WTC11 (cell line): Measurements from ENCODE around the gene SYDE2. TPM values are rescaled to one million over a fixed set of nuclear protein-coding genes. Genes with fewer than 3 reads are reported as not detected.

ENCODE experiments used
- ATAC-seq: fragments of 200-7000 bp; cut with Tn5 transposase; 2 replicates; pipeline ENCODE4 v1.10.0; 2021; ENCODE audit warnings: mild to moderate bottlenecking, moderate library complexity
- CTCF ChIA-PET: fragments of 300-600 bp; sonication (Branson Sonifier 250); formaldehyde crosslinking; loops from one replicate; lab custom pipeline; 2021; ENCODE audit warnings: antibody characterized with exemption; lab: Charles Lee
- POLR2A ChIA-PET: fragments of 350-600 bp; sonication (Branson Sonifier 250); formaldehyde crosslinking; loops from one replicate; lab custom pipeline; 2021; ENCODE audit warnings: antibody characterized with exemption; lab: Charles Lee
- DNase-seq: peaks from one replicate; pipeline ENCODE4 v3.0.0; 2021; ENCODE audit warnings: low spot score
- H3K27ac Mint-ChIP-seq: 2 replicates; pipeline ENCODE4 v1.8.0; 2021; ENCODE audit warnings: mixed read lengths
- H3K27me3 Mint-ChIP-seq: 2 replicates; pipeline ENCODE4 v1.8.0; 2021; ENCODE audit warnings: low read depth, mild to moderate bottlenecking, moderate library complexity, mixed read lengths
- H3K36me3 Mint-ChIP-seq: 2 replicates; pipeline ENCODE4 v1.8.0; 2021; ENCODE audit warnings: mixed read lengths
- H3K4me1 Mint-ChIP-seq: 2 replicates; pipeline ENCODE4 v1.8.0; 2022; ENCODE audit warnings: mixed read lengths
- H3K4me3 Mint-ChIP-seq: 2 replicates; pipeline ENCODE4 v1.8.0; 2021; ENCODE audit warnings: mild to moderate bottlenecking, moderate library complexity, mixed read lengths
- H3K9me3 Mint-ChIP-seq: 2 replicates; pipeline ENCODE4 v1.8.0; 2021; ENCODE audit warnings: mixed read lengths
- ATF1 ChIP-seq: sonication (generic); formaldehyde crosslinking; IDR thresholded peaks from 2 replicates; pipeline ENCODE4 v1.8.1; 2023; ENCODE audit warnings: mild to moderate bottlenecking, moderate library complexity, missing genetic modification reagents
- CBFB ChIP-seq: sonication (generic); formaldehyde crosslinking; IDR thresholded peaks from 2 replicates; pipeline ENCODE4 v1.8.1; 2022; ENCODE audit warnings: mild to moderate bottlenecking, low read depth, missing genetic modification reagents
- CREB1 ChIP-seq: sonication (generic); formaldehyde crosslinking; IDR thresholded peaks from 2 replicates; pipeline ENCODE4 v1.8.0; 2023; ENCODE audit warnings: mild to moderate bottlenecking, missing genetic modification reagents
- CREM ChIP-seq: sonication (generic); formaldehyde crosslinking; IDR thresholded peaks from 2 replicates; pipeline ENCODE4 v1.8.1; 2022; ENCODE audit warnings: mild to moderate bottlenecking, missing genetic modification reagents, moderate library complexity
- FOXJ3 ChIP-seq: sonication (generic); formaldehyde crosslinking; IDR thresholded peaks from 2 replicates; pipeline ENCODE4 v1.9.0; 2021; ENCODE audit warnings: missing genetic modification reagents, mild to moderate bottlenecking, borderline replicate concordance
- GRHL2 ChIP-seq: fragments of 250-450 bp; sonication (Bioruptor Pico); IDR thresholded peaks from 2 replicates; pipeline ENCODE4 v1.8.0; 2022; ENCODE audit warnings: mild to moderate bottlenecking, moderate library complexity; ENCODE audit not compliant: insufficient replicate concordance, severe bottlenecking
- TEAD4 ChIP-seq: sonication (generic); formaldehyde crosslinking; IDR thresholded peaks from 2 replicates; pipeline ENCODE4 v1.8.0; 2022; ENCODE audit warnings: mild to moderate bottlenecking, missing genetic modification reagents
- TP53 ChIP-seq: sonication (generic); formaldehyde crosslinking; IDR thresholded peaks from 2 replicates; pipeline ENCODE4 v1.8.1; 2023; ENCODE audit warnings: mild to moderate bottlenecking, missing genetic modification reagents
- ZNF121 ChIP-seq: sonication (generic); formaldehyde crosslinking; IDR thresholded peaks from 2 replicates; pipeline ENCODE4 v1.8.0; 2023; ENCODE audit warnings: missing genetic modification reagents
- ZNF138 ChIP-seq: sonication (generic); formaldehyde crosslinking; conservative IDR thresholded peaks from 2 replicates; pipeline ENCODE4 v1.8.1; 2022; ENCODE audit warnings: mild to moderate bottlenecking, moderate library complexity, missing genetic modification reagents
- ZNF263 ChIP-seq: sonication (generic); formaldehyde crosslinking; IDR thresholded peaks from 2 replicates; pipeline ENCODE4 v1.8.1; 2022; ENCODE audit warnings: low read depth, mild to moderate bottlenecking, moderate library complexity, missing genetic modification reagents
- ZNF317 ChIP-seq: sonication (generic); formaldehyde crosslinking; IDR thresholded peaks from 2 replicates; pipeline ENCODE4 v1.8.1; 2023; ENCODE audit warnings: low read depth, mild to moderate bottlenecking, moderate library complexity, missing genetic modification reagents, borderline replicate concordance
- ZNF423 ChIP-seq: fragments of 250-450 bp; sonication (Bioruptor Pico); IDR thresholded peaks from 2 replicates; pipeline ENCODE4 v2.1.2; 2022; ENCODE audit warnings: mild to moderate bottlenecking, moderate library complexity
- total RNA-seq: library from RNA; stranded (reverse); gene quantifications from 3 replicates; pipeline ENCODE4 v1.2.3, GENCODE V29; 2021
- TF ChIP-seq, protein P1 (sequence below): sonication (generic); formaldehyde crosslinking; IDR thresholded peaks from 2 replicates; pipeline ENCODE4 v1.8.1; 2022; ENCODE audit warnings: low read depth, missing genetic modification reagents, borderline replicate concordance
- TF ChIP-seq, protein P2 (sequence below): fragments of 250-450 bp; sonication (Bioruptor Pico); IDR thresholded peaks from 2 replicates; pipeline ENCODE4 v1.8.0; 2021; ENCODE audit warnings: mild to moderate bottlenecking
- TF ChIP-seq, protein P3 (sequence below): sonication (generic); formaldehyde crosslinking; IDR thresholded peaks from 2 replicates; pipeline ENCODE4 v1.8.1; 2023; ENCODE audit warnings: mild to moderate bottlenecking, moderate library complexity, missing genetic modification reagents
- TF ChIP-seq, protein P4 (sequence below): sonication (generic); formaldehyde crosslinking; IDR thresholded peaks from 2 replicates; pipeline ENCODE4 v1.8.1; 2023; ENCODE audit warnings: mild to moderate bottlenecking, missing genetic modification reagents
- TF ChIP-seq, protein P5 (sequence below): fragments of 250-450 bp; sonication (Bioruptor Pico); IDR thresholded peaks from 2 replicates; pipeline ENCODE4 v1.9.0; 2021; ENCODE audit warnings: mild to moderate bottlenecking, borderline replicate concordance
- TF ChIP-seq, protein P6 (sequence below): fragments of 250-450 bp; sonication (Bioruptor Pico); IDR thresholded peaks from 2 replicates; pipeline ENCODE4 v1.9.0; 2021; ENCODE audit warnings: mild to moderate bottlenecking
- TF ChIP-seq, protein P7 (sequence below): sonication (generic); formaldehyde crosslinking; IDR thresholded peaks from 2 replicates; pipeline ENCODE4 v1.8.1; 2022; ENCODE audit warnings: low read depth, mild to moderate bottlenecking, moderate library complexity, missing genetic modification reagents, borderline replicate concordance

SYDE2 gene
- total RNA-seq, 1 experiment from 2014 or later = 13.8 TPM

DNA sequence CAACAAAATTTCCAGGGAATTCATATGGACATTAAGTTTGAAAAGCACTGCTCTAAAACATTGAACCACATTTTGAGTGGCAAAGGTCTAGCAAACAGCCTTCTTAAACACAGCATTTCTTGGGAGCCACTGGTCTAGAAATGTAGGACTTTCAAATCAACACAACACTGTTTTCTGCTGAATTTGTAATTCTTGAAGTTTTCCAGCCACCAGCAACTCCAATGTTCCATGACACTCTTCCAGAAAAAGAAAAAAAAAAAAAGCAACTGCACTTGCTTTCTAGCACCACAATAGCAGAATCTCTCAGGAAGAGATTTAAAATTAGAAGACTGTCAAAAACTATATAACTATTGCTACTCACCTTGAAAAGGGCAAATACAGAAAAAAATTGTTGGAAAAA is 4.5 kb downstream of the SYDE2 start:
- DNase-seq = no peak
- CTCF ChIA-PET = no interaction called here
- POLR2A ChIA-PET = no interaction called here
- peaks cover 33% of the 10 kb centered on the region for H3K4me1 Mint-ChIP-seq
- peak overlapping the region; percentile 29 for H3K4me3 Mint-ChIP-seq
- H3K9me3 Mint-ChIP-seq = no peaks in the 10 kb centered on the region
- TF ChIP-seq, protein P1, sequence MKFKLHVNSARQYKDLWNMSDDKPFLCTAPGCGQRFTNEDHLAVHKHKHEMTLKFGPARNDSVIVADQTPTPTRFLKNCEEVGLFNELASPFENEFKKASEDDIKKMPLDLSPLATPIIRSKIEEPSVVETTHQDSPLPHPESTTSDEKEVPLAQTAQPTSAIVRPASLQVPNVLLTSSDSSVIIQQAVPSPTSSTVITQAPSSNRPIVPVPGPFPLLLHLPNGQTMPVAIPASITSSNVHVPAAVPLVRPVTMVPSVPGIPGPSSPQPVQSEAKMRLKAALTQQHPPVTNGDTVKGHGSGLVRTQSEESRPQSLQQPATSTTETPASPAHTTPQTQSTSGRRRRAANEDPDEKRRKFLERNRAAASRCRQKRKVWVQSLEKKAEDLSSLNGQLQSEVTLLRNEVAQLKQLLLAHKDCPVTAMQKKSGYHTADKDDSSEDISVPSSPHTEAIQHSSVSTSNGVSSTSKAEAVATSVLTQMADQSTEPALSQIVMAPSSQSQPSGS (CRISPR knock-in tag) = no peak
- TF ChIP-seq ZNF263 (CRISPR knock-in tag) (no peak), ZNF423 (CRISPR knock-in tag) (no peak), CBFB (CRISPR knock-in tag) (no peak), CREB1 (CRISPR knock-in tag) (no peak), TEAD4 (CRISPR knock-in tag) (no peak), ATF1 (no peak), ZNF317 (no peak), TP53 (CRISPR knock-in tag) (no peak), GRHL2 (CRISPR knock-in tag) (no peak), ZNF121 (no peak), CREM (CRISPR knock-in tag) (no peak), ZNF138 (CRISPR knock-in tag) (no peak), FOXJ3 (no peak)
- TF ChIP-seq, protein P2, sequence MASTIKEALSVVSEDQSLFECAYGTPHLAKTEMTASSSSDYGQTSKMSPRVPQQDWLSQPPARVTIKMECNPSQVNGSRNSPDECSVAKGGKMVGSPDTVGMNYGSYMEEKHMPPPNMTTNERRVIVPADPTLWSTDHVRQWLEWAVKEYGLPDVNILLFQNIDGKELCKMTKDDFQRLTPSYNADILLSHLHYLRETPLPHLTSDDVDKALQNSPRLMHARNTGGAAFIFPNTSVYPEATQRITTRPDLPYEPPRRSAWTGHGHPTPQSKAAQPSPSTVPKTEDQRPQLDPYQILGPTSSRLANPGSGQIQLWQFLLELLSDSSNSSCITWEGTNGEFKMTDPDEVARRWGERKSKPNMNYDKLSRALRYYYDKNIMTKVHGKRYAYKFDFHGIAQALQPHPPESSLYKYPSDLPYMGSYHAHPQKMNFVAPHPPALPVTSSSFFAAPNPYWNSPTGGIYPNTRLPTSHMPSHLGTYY (CRISPR knock-in tag) = no peak
- TF ChIP-seq, protein P3, sequence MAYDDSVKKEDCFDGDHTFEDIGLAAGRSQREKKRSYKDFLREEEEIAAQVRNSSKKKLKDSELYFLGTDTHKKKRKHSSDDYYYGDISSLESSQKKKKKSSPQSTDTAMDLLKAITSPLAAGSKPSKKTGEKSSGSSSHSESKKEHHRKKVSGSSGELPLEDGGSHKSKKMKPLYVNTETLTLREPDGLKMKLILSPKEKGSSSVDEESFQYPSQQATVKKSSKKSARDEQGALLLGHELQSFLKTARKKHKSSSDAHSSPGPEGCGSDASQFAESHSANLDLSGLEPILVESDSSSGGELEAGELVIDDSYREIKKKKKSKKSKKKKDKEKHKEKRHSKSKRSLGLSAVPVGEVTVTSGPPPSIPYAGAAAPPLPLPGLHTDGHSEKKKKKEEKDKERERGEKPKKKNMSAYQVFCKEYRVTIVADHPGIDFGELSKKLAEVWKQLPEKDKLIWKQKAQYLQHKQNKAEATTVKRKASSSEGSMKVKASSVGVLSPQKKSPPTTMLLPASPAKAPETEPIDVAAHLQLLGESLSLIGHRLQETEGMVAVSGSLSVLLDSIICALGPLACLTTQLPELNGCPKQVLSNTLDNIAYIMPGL = no peak
- TF ChIP-seq, protein P4, sequence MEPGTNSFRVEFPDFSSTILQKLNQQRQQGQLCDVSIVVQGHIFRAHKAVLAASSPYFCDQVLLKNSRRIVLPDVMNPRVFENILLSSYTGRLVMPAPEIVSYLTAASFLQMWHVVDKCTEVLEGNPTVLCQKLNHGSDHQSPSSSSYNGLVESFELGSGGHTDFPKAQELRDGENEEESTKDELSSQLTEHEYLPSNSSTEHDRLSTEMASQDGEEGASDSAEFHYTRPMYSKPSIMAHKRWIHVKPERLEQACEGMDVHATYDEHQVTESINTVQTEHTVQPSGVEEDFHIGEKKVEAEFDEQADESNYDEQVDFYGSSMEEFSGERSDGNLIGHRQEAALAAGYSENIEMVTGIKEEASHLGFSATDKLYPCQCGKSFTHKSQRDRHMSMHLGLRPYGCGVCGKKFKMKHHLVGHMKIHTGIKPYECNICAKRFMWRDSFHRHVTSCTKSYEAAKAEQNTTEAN = no peak
- TF ChIP-seq, protein P5, sequence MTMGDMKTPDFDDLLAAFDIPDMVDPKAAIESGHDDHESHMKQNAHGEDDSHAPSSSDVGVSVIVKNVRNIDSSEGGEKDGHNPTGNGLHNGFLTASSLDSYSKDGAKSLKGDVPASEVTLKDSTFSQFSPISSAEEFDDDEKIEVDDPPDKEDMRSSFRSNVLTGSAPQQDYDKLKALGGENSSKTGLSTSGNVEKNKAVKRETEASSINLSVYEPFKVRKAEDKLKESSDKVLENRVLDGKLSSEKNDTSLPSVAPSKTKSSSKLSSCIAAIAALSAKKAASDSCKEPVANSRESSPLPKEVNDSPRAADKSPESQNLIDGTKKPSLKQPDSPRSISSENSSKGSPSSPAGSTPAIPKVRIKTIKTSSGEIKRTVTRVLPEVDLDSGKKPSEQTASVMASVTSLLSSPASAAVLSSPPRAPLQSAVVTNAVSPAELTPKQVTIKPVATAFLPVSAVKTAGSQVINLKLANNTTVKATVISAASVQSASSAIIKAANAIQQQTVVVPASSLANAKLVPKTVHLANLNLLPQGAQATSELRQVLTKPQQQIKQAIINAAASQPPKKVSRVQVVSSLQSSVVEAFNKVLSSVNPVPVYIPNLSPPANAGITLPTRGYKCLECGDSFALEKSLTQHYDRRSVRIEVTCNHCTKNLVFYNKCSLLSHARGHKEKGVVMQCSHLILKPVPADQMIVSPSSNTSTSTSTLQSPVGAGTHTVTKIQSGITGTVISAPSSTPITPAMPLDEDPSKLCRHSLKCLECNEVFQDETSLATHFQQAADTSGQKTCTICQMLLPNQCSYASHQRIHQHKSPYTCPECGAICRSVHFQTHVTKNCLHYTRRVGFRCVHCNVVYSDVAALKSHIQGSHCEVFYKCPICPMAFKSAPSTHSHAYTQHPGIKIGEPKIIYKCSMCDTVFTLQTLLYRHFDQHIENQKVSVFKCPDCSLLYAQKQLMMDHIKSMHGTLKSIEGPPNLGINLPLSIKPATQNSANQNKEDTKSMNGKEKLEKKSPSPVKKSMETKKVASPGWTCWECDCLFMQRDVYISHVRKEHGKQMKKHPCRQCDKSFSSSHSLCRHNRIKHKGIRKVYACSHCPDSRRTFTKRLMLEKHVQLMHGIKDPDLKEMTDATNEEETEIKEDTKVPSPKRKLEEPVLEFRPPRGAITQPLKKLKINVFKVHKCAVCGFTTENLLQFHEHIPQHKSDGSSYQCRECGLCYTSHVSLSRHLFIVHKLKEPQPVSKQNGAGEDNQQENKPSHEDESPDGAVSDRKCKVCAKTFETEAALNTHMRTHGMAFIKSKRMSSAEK (CRISPR knock-in tag) = no peak
- TF ChIP-seq, protein P6, sequence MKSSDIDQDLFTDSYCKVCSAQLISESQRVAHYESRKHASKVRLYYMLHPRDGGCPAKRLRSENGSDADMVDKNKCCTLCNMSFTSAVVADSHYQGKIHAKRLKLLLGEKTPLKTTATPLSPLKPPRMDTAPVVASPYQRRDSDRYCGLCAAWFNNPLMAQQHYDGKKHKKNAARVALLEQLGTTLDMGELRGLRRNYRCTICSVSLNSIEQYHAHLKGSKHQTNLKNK = no peak
- TF ChIP-seq, protein P7, sequence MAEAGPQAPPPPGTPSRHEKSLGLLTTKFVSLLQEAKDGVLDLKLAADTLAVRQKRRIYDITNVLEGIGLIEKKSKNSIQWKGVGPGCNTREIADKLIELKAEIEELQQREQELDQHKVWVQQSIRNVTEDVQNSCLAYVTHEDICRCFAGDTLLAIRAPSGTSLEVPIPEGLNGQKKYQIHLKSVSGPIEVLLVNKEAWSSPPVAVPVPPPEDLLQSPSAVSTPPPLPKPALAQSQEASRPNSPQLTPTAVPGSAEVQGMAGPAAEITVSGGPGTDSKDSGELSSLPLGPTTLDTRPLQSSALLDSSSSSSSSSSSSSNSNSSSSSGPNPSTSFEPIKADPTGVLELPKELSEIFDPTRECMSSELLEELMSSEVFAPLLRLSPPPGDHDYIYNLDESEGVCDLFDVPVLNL (CRISPR knock-in tag) = no peak
- 0 out of 2 replicates have a peak overlapping the region, but pooled peaks have one; percentile 46 for H3K27ac Mint-ChIP-seq
- no peak for ATAC-seq
- no peaks in the 10 kb centered on the region for H3K36me3 Mint-ChIP-seq
- no peaks in the 10 kb centered on the region for H3K27me3 Mint-ChIP-seq
